HTERT RPE-1 (cell line): Measurements from ENCODE around the gene NRDE2.

ENCODE experiments used
- in situ Hi-C: fragments of 300-500 bp; cut with MboI; formaldehyde crosslinking; loops from 4 replicates; pipeline ENCODE4 v1.14.3; 2020; ENCODE audit warnings: low sequenced_read_pairs

The NRDE2 gene

GRCh38 chr14:90297876-90298629 lies 33.7 kb downstream of the NRDE2 start:
- in situ Hi-C loops: no loop called here

- in situ Hi-C loops: no loop called here
These were observed 35.1 kb downstream of the NRDE2 start for GRCh38 chr14:90296641-90297040.

- in situ Hi-C loops: no loop called here
These were observed 35.7 kb downstream of the NRDE2 start for GRCh38 chr14:90295870-90296516.

GRCh38 chr14:90294872-90295271 lies 36.9 kb downstream of the NRDE2 start:
- in situ Hi-C loops: no loop called here

GRCh38 chr14:90293766-90294730 lies 37.7 kb downstream of the NRDE2 start:
- in situ Hi-C loops: no loop called here

- in situ Hi-C loops: no loop called here
These were observed 40.0 kb downstream of the NRDE2 start for GRCh38 chr14:90291699-90292098.

- in situ Hi-C loops: no loop called here
These were observed 41.3 kb downstream of the NRDE2 start for GRCh38 chr14:90290337-90291011.

DNA sequence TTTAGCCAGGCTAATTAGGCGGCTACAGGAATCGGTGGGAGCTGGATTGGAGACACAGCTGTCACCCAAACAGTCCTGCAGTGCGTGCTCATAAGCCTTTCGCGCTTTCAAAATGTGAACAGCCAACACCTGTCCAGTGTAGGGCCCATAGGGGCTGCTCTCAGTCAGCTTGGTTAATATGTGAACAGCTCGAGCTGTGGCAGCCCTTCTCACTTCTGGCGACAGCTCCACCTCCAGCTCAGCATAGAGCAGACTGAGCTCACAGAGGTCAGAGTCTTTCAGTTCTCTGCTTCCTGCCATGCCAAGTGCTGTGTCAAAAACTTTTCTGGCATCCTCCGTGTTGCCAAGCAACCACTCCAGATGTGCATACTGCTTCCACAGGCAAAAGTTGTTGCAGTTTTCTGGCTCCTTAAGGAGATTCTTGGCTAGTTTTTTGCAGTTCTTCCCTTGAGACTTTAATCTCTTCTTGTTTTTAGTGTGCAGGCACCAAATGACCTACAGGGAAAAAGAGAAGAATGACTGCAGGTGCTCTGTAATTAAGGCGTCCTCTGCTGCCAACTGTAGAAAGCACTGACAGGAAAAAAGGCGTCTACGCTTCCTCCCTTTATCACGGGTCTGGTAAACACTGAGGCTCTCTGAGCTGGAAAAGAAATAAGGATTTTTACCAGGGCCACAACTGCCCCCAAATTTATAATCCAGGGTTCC lies 42.9 kb downstream of the NRDE2 start:
- in situ Hi-C loops: no loop called here

- in situ Hi-C loops: no loop called here
These were observed 44.0 kb downstream of the NRDE2 start for GRCh38 chr14:90287791-90288190.

DNA sequence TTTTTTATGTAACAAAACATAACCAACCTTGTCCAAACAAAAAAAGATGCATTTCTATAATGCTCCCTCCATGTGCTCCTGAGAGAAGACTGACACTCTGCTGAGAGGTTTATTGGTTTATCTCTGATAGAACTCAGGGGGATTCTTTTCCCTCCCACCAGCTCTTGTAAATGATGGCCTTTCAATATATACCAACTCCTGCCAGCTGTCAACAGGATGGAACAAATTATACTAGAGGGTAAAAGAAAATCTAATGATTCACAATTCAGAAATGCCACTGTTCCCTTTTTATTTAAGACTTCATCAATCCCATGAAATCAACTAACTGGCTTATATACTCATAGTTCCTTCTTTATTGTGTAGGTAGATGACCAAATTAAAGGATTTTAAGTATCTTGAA lies 50.0 kb downstream of the NRDE2 start:
- in situ Hi-C loops: no loop called here

GRCh38 chr14:90281261-90281660 lies 50.5 kb downstream of the NRDE2 start:
- in situ Hi-C loops: no loop called here

DNA sequence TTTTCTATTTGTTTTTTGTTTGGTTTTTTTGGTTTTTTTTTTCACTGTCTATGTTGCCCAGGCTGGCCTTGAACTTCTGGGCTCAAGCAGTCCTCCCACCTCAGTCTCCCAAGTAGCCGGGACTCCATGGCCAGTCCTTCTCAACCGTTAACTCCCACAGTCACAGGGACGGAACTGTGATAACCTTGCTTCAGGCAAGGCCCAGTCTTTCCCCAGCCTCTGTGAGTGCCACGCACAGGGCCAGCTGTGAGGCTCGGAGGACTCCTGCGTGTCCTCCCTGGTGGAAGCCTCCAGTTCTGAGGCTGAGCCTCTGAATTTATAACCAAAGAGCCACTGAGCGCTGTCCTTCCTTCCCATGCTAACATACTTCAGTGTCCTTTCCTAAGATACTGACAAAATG lies 51.6 kb downstream of the NRDE2 start:
- in situ Hi-C loops: no loop called here

DNA sequence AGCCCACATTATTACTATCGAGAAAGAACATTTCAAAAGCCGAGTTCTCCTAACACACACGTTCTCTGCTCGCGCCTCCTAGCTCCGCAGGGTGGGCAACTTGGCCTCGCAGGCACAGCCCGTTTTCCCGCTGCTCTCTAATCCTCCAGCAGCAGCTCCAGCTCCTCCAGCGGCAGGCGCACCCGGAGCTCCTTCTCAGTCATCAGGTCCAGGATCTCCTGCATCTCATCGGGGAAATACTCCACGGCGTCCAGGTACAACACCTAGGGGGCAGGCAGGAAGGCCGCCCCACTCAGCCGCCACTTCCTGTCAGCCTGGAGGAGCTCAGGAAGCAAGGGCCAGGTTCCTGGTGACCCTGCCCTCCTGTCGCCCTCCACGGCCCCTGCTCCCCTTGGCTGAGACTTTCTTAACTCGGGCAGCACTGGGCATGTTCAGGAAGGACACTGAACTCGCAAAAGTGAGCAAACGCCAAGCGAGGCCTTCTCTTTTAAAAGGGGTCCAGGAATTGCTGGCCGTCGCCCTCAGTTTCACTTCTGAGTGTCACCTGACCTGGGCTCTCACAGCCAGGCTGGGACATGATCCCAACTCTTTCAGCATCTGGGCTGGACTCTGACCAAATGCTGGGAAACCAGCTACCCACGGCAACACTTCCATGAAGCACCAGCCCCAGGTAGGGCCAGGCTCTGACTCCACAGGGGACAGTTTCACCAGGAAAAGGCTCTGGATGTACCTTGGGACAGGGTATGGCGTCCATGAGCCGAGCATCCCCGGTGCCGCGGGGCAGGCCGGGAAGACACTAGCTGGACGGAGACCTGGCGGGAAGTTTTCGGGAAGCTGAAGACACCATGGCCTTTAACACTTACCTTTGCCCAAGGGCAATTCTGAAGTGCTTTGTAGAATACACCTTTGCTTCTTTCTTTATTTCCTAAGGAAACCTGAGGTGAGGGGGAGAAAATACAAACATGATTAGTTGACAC lies 53.3 kb downstream of the NRDE2 start:
- in situ Hi-C loops: no loop called here

- in situ Hi-C loops: no loop called here
These were observed 54.1 kb downstream of the NRDE2 start for GRCh38 chr14:90277581-90278198.

DNA sequence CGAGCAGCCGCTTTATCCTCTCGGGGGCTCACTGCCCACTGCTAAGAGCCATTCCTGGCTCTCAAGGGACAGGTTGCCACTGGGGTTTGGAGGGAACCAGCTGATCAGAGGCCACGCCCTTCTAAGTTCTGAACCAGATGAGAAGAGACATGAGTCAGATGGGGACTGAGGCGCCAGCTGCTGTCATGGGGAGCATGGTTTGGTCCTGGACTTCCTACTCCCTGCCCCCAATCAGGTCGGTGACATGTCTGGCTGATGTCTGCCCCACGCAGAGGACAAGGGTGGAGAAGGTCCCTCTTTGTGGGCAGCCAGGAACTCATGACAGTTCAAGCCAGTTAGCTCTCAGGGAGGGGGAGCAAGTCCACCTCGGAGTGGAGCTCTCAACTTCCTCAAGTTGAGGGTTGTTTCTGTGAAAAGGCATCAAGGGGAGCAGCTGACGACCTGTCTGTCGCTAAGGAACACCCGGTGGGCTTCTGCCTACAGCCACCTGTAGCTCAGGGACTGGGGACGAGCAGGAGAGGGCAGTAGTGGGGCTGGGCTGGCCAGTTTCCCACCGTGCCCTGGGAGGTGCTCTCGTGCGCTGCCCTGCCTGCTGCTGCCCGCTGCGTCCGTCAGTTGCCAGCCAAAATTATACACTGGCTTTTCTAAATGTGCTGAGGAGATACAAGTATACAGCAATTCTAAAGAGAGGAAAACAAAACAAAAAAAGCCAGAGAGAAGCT lies 54.9 kb downstream of the NRDE2 start:
- in situ Hi-C loops: no loop called here

DNA sequence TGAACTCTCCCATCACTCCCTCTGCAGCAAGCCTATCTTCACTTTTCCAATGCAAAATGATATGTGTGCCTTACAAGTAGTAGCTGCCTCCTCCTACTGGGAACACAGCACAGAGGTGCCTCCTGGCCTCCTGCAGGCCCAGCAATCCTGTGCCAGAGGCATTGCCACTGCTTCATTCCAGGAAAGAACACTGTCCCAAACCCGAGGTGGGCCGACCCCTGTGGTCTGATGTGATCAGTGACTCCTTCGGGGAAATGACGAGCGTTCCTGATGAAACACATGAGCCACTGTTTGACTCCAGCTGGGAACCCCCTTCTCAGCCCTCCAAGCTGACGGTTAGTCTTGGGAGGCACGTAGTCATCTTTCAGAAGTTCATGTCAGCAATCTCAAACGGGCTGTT lies 55.9 kb downstream of the NRDE2 start:
- in situ Hi-C loops: no loop called here

- in situ Hi-C loops: no loop called here
These were observed 56.3 kb downstream of the NRDE2 start for GRCh38 chr14:90275458-90275814.

- in situ Hi-C loops: no loop called here
These were observed 56.8 kb downstream of the NRDE2 start for GRCh38 chr14:90274808-90275457.
